SKM-1 treated with dmso at 0.1 percent for 144 hours (cell line): ENCODE measurements around the gene RND2.
"Not testable (repeated sequence)": the region's sequence is repeated elsewhere in the genome, so short reads cannot be mapped to it uniquely, and the experiment has no call there.

ENCODE experiments used
- DNase-seq: peaks from one replicate; lab custom pipeline; 2025; ENCODE audit not compliant: unreplicated experiment; lab: John Stamatoyannopoulos, UW

The RND2 gene

GRCh38 chr17:43025766-43026537 lies 921 bp downstream of the RND2 start:
- DNase-seq: no peak

GRCh38 chr17:43026595-43026994 lies 1.6 kb downstream of the RND2 start:
- no peak for DNase-seq

- DNase-seq: no peak
These were observed 2.3 kb downstream of the RND2 start for GRCh38 chr17:43027091-43028032.

GRCh38 chr17:43028221-43028861 lies 3.3 kb downstream of the RND2 start:
- no peak for DNase-seq

GRCh38 chr17:43030137-43030767 lies 5.2 kb downstream of the RND2 start:
- no peak for DNase-seq

- no peak for DNase-seq
These were observed 6.6 kb downstream of the RND2 start for GRCh38 chr17:43031666-43032065.

GRCh38 chr17:43033948-43034881 lies 9.2 kb downstream of the RND2 start:
- no peak for DNase-seq

- DNase-seq: no peak
These were observed 9.9 kb downstream of the RND2 start for GRCh38 chr17:43034894-43035293.

GRCh38 chr17:43039646-43040045 lies 14.6 kb downstream of the RND2 start:
- no peak for DNase-seq

- DNase-seq: no peak
These were observed 15.6 kb downstream of the RND2 start for GRCh38 chr17:43040655-43041054.

GRCh38 chr17:43042025-43042628 lies 17.1 kb downstream of the RND2 start:
- DNase-seq: no peak

GRCh38 chr17:43043307-43043706 lies 18.3 kb downstream of the RND2 start:
- no peak for DNase-seq

GRCh38 chr17:43044024-43044423 lies 19.0 kb downstream of the RND2 start:
- no peak for DNase-seq

- no peak for DNase-seq
These were observed 26.9 kb downstream of the RND2 start for GRCh38 chr17:43051969-43052368.

GRCh38 chr17:43053008-43053407 lies 28.0 kb downstream of the RND2 start:
- DNase-seq: not testable (repeated sequence)

GRCh38 chr17:43056051-43056450 lies 31.0 kb downstream of the RND2 start:
- no peak for DNase-seq

GRCh38 chr17:43062984-43063638 lies 38.1 kb downstream of the RND2 start:
- DNase-seq: no peak

GRCh38 chr17:43068570-43069367 lies 43.7 kb downstream of the RND2 start:
- DNase-seq: no peak
